HUDEP-2 (cell line): Measurements from ENCODE around the gene SULT1C4.

ENCODE experiments used
- DNase-seq, 76 experiments: peaks; one replicate each; lab custom pipeline; 2025; ENCODE audit not compliant: unreplicated experiment in 76 of 76; lab: John Stamatoyannopoulos, UW

SULT1C4 gene

DNA sequence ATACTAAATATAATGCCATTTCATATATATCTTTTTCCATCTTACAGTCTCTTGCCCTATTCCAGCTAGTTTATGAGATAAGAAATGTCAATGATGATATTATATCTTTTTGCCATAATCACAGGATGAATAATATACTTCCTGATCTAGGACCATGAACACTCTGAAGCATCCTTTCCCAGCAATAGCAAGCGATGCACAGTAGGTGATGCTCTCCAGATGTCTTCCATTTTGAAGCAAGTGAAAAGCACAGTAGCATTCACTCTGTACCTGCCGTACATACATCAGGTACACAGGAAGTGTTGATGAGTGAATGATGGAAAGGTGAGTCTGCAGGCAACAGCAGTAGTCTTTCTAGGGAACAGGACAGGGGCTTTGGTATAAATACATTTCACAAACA lies 8.6 kb upstream of the SULT1C4 start:
- DNase-seq, result no peak

DNA sequence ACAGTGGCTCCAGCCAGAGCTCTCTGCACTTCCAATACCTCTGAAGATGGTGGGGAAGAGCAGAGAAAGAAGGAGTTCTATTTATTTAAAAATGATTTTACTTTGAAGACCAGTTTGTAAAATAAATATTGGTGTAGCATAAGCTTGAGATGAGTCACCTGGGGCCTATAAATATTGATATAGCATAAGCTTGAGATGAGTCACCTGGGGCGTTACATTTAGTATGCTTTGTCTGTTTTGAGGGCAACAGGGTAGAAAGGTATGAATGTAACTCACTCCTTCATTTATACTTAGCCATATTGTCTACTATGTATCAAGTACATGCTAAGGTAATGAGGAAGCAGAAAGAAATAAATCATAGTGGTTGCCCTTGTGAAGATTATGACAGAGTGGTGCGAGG lies 7.7 kb upstream of the SULT1C4 start:
- DNase-seq, result no peak

DNA sequence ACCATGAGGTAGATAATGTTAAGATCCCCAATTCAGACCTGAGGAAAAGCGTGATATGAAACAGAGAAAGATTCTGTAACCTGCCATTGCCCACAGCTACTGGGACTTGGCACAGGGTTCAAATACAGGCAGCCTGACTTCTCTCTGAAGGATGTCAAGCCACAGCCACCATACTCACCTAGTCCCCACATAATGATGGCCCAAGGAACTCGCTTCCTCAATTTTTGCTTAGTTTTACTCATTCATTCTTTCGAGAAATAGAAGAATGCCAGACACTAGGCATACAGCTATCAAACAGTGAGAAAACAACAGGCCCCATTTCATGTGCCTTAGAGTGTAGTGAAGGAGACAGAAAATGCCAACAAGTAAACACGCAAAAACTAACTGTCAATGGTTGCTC lies 980 bp upstream of the SULT1C4 start:
- DNase-seq, result no peak

DNA sequence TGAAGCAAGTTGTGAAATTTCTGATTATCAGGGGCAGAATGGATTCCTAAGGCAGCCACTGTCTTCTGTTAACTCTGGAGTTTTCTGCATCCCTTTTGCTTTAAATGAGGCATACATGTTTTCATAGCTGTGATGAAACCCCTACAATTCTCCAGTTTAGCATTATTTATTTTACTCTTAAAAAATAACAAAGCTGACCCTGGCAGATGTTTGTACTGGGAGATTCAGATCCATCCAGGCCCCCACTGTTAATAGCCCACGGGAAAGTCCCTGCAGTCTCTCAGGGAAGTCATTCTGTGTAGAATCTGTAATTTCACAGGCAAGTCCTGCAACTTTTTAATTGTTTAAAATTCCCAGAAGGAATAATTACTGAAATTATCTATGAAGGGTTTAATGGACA lies 353 bp upstream of the SULT1C4 start:
- DNase-seq, result no peak

DNA sequence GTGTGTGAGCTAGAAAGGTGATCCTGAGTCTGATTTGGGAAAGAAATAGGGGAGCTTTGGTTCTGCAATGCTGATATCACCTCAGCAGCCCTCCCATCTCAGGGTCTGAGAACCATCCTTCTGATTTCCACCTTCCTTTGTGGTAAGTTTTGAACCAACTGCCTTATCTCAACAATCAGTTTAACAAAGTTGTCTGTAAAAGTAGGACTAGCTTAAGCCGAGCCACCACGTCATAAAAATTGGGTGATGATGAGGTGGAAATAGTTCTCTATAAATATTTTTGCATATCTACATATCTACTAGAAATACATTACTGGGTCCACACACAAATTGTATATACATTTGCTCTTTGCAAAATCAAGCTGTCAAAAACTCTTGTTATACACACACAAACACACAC lies 1.1 kb downstream of the SULT1C4 start:
- DNase-seq, result no peak

DNA sequence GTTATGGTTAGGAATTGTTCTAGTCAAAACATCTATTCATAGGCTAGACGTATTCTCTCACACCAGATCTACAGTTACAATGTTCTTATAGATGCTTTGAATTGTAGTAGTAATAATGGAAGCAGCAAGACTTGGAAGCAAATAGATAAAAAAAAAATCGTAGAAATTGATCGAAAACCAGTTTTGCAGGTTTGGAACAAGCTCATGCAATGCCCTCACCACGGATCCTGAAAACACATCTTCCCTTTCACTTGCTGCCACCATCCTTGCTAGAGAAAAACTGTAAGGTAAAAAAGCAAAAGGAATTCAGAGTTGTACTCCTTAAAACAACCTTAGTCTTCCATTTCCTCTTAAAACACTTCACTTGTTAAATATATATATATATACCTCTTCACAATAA lies 4.4 kb downstream of the SULT1C4 start:
- DNase-seq, result no peak

DNA sequence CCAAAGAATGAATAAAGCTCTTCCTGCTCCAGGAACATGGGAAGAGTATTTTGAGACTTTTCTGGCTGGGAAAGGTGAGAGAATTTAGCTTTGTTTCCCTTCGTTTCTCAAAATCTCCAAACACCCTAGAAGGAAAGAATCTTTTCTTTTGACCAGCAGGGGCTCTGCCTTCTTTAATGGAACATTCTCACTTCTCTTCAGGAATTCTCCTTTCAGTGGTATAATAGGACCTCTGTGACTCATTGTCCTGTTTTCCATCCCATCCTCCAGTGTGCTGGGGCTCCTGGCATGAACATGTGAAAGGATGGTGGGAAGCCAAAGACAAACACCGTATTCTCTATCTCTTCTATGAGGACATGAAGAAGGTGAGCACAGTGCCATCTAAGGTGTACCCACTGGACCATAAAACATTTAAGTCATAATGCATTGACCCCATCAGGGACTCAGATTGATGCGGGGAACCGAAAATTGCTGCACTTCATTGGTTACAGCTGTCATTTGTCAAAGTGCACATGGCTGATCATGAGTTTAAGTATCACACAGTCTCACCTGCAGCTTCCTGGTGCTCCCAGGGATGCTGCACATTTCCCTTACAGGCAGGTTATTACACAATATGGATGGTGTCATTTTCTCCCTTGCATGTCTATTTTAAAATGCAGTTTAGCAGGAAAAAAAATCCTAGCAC lies 5.5 kb downstream of the SULT1C4 start:
- no peak for DNase-seq

DNA sequence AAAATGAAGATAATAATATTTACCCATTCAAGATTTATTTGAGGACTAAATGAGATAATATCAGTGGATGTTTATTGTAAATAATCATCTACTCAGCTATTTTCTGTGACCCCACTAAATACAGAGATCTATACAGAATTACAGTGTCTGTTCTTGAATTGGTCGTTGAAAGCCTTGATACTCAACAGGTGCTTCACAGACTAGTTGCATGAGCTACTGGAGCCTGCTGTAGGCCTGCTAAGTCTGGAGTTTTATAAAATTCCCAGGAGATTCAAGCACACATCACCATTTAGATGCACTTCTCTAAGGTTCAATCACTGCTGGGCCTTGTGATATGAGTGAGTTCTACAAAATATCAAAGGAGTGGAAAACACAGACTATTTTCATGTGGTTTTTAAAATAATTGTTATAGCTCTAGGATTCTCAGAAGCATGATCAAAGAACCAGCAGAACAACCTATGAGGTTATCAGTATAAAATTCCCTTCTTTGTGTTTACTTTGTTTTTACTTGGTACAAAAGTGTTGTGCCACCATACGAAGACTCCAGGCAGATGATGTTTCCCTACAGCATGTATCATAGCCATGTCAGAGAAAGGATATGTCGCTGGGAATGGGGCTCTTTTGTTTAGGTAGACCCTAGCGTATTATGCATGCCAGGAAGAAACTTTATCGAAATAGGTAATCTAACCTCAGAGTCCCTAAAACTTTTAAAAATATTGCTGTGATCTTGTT lies 7.1 kb downstream of the SULT1C4 start:
- DNase-seq, result no peak

DNA sequence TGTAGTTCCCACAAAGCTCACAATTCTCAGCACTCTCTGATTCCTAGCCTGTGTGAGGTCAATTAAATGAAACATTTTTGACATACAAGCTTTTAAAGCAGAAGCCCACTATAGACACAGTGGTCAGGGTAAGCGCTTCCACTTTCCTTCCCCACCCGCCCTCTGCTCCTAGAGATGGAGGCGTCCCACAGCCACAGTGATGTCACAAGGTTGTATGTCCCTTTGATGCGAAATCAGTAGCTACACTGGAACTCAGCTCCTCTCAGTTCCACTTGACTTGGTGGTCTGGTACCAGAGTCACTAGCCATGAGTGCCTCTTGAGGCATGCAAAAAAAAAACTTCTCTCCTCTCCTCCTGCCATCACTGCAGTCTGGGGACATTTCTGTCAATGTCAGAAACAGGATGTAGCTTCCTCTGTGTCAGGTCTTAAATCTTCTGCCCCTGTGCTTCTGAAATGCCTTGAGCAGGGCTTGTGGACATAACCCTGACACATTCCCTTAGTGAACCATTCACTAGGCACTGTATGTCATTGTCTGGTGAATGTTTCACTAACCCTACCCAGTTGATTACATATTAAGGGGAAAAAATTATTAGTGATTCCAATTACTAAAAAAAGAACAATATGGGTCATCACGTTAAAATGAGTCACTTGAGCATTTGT lies 7.8 kb downstream of the SULT1C4 start:
- no peak for DNase-seq

DNA sequence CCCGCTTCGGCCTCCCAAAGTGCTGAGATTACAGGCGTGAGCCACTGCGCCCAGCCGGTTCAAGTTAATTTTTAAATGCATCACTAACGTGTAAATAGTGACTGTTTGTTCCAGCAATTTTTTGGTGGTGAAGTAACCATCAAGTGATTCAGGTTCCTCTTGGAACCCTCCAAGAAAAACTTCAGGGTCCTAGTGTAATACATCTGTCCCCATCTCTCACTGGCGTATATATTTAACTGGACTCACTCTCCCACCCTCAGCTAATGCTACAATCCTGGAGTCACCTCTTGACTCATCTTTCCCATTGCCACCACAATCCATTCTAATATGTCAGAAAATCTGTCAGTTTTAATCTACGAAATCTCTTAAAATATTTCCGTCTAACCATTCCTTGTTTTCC lies 10.3 kb downstream of the SULT1C4 start:
- DNase-seq, result no peak

DNA sequence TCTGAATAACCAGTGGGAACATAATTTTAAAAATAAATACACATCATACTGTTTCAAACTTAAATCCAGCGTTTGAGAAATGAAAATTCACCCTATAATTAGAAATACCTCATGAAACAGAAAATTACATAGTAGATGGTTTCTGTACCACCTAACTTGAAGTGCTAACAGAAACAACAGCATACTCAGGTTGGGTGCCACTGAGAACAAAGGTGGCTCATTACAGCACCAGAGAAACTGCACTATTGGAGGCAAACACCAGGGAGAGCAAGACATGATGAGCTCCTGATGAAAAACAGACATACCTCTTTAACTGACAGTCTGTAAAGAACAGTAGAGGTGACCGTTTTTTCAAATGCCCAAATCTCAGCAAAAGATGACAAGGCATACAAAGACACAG lies 12.6 kb downstream of the SULT1C4 start:
- no peak for DNase-seq

DNA sequence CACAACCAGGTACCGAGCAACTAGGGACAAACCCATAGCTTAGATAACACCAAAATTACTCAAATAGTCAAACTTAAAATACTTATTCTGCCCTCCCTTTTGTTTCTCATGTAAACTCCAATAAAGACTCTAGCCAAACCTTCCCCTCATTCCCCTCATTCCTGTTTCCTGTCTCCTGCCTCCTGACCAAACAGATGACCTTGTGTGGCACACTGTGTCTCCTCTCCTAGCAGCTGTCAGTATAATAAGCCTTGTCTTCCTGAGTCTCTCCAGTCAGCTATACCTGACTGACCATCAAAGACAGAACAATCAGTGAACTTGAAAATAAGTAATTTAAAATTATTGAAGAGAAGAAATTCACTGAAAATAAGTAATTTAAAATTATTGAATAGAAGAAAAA lies 14.3 kb downstream of the SULT1C4 start:
- no peak for DNase-seq

DNA sequence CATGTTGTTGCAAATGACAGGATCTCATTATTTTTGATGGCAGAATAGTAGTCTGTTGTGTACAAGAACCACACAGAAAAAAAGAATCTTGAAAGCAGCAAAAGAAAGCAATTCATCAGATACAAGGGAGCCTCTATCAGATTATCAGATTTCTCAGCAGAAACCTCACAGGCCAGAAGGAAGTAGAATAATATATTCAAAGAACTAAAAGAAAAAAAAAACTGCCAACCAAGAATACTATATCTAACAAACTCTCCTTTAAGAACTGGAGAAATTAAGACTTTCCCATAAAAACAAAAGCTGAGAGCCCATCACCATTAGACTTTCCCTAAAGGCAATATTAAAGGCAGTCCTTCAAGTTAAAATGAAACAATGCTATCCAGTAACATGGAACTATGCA lies 15.4 kb downstream of the SULT1C4 start:
- no peak for DNase-seq

DNA sequence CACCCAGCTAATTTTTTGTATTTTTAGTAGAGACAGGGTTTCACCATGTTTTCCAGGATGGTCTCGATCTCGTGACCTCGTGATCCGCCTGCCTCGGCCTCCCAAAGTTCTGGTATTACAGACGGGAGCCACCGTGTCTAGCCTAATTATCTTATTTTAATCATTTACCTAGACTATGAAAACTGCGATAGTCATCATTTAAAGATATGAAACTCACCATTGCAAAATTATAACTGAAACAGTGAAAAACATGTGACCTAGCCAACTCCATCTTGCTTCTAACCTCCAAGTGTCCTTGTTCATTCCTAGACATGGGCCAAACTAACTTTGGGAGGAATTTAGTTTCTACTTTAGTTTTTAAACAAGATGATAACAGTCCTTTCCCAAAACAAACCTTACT lies 17.4 kb downstream of the SULT1C4 start:
- no peak for DNase-seq

DNA sequence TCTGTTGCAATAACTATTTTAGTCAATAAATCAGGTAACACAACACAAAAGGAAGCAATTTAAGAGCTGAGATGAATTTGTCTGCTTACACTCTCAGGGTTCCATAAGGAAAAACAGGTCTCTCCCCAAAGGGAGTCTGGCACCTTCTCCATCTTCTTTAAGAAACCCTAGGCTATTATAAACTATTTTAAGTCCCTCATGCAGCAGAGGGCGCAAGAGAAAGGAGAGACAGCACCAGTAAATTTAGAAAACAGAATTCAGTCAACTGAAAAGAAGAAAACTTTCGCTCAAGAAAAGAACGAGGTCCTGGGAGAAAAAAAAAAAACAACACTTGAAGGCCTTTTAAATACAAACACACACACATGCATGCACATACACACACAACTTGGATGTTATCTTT lies 19.1 kb downstream of the SULT1C4 start:
- DNase-seq, result peak in 31 of 76 experiments; percentile 1 to 59 (median 23)

DNA sequence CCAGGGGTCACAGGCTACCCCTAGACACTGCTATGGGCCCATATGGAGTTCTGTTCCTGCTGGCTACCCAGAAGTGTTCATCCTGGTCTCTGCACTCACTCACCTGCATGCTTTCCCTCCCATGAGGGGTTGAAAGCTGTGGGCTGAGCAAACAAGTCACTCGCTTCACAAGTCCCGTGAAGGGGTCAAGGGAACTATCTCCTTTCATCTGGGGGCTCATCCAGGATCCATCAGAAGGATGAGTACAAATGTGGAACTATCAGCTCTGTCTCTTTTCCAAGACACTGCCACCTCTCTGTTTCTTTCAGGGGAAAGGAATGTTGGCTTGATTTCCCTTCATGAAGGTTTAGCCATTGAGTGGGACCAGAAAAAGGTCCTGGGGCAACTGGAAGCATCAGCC lies 21.7 kb downstream of the SULT1C4 start:
- DNase-seq, result no peak

DNA sequence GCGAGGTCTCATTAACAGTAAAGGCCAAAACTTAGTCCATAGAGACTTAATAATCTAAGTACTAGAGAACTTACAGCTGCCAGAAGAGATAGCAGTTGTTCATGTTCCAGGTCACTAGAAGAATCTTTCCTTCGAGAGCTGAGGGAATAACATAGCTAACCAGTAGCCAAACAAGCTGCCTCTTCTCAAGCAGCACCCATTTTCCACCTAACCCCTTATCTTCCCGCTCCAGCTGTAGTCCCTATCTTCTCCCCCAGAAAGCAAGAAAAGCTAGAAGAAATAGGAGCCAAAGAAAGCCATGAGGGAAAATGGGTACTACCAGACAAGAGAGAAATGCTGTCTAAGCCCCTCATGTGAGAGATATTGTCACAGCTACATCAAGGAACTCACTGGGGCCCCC lies 24.0 kb downstream of the SULT1C4 start:
- DNase-seq, result peak in 5 of 76 experiments; percentile 4 to 30 (median 11)

DNA sequence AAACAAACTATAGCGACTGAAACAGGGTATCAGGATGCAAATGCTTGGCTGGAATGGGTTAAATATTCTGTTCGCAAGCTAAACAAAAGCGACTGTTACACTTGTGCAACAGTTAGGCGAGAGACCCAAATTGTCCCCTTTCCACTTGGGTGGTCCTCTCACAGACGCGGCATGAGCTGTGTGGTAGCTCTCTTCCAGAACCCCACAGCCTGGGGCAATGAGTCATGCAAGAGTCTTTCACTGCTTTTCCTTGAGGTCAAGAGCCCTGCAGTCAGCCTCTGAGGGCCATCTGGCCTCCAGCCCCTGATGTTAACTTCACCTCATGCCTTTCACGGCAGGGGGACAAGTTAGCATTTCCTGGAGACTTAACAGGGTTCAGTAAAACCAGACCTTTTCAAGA lies 25.7 kb downstream of the SULT1C4 start:
- no peak for DNase-seq

DNA sequence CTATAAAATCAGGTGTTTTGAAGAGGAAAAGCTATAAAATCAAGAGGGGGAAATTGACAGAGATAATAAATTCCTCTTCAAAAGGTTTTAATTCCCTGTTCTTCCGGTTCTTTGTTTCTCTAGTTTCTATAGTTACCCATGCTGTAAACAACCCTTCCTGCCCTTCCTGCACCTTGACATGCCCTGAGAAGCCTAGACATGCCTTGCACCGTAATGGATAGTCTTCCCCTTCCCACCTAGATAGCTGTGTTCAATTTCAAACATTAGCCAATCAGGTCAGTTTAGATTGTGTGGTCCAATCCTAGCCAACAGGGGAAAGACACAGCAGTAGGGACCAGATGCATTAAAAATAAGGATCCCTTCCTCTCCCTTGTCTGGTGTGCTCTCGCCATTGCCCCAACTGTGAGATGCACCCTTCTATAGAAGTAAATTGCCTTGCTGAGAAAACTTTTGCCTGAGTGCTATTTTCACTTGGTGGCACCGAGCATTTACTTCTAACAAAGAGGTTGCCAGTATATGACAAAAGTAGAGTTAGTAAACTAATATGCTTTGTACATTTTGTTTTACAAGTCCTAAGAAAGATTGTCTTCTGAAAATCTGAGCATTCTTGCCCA lies 27.1 kb downstream of the SULT1C4 start:
- DNase-seq, result no peak

DNA sequence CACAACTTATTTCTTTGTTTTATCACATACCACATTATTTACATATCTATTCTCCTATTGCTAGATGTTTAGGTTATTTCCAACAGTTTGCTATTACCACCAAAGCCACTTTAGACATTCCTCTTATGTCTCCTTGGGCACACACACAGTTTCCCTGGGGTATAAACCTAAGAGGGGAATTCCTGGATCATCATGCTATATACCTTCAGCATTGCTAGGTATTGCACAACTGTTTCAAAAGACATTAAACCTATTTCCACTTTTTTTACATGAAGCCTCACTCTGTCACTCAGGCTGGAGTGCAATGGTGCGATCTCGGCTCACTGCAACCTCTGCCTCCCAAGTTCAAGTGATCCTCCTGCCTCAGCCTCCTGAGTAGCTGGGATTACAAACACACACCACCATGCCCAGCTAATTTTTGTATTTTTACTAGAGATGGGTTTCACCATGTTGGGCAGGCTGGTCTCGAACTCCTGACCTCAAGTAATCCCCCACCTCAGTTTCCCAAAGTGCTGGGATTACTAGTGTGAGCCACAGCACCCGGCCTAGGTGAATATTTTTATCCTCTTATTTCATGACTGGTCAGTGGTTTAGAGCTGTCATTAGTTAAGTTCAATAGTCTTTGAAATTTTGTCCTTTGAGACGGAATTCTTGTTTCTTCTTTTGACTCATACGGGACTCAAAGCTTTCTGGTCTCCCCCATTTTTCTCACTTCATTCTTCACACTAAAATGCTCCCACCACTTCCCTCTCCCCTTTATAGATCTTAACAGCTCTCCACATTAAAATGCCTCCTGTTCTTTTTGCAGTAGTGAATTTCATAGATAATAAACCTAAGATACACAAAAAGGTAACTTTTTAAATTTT lies 30.3 kb downstream of the SULT1C4 start:
- no peak for DNase-seq

DNA sequence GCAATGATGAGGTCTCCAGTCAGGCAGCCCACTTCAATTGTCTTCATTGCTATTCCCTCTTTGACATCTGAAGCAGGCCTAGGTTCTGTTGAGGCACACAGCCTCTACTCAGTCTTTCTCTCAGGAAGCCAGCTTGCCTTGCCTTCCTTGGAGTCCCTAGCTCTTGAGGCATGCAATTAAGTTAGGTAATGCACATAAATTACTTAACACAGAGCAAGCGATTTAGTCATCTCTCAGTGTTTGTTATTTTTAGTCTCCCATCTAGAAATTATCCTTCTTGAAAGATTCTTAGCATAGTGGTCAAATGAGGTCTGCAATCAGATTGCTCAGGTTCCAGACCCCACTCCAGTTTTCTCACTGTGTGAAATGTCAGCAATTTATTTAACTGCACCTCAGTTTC lies 32.0 kb downstream of the SULT1C4 start:
- DNase-seq, result no peak
